Astrocyte (in vitro differentiated cells and primary cell): ENCODE results near the gene ITPKB. TPM values are rescaled to one million over a fixed set of nuclear protein-coding genes. Genes with fewer than 3 reads are reported as not detected.

Experiments
- DNase-seq: peaks from one replicate; pipeline ENCODE4 v3.0.0-alpha.2; 2010; ENCODE audit warnings: low read depth
- FAIRE-seq: peaks from 2 replicates; lab custom pipeline; 2011; peaks lifted over from hg19 to GRCh38; lab: Jason Lieb, UNC
- H2AFZ ChIP-seq: 2 replicates; pipeline ENCODE4 v1.6.0; 2012; ENCODE audit warnings: low read depth, low read length, inconsistent platforms
- H3K27ac ChIP-seq: 2 replicates; pipeline ENCODE4 v1.5.1; 2011; ENCODE audit warnings: low read depth, low read length, inconsistent platforms
- H3K27me3 ChIP-seq: 2 replicates; pipeline ENCODE4 v1.6.0; 2011; ENCODE audit warnings: low read length, inconsistent platforms; ENCODE audit not compliant: insufficient read depth
- H3K36me3 ChIP-seq: 2 replicates; pipeline ENCODE4 v1.5.1; 2011; ENCODE audit warnings: low read length, inconsistent platforms; ENCODE audit not compliant: insufficient read depth
- H3K4me1 ChIP-seq: 2 replicates; pipeline ENCODE4 v1.5.1; 2011; ENCODE audit warnings: low read length, inconsistent platforms; ENCODE audit not compliant: insufficient read depth
- H3K4me2 ChIP-seq: 2 replicates; pipeline ENCODE4 v1.6.0; 2012; ENCODE audit warnings: low read length, inconsistent platforms
- H3K4me3 ChIP-seq: 2 replicates; pipeline ENCODE4 v1.5.1; 2011; ENCODE audit warnings: low read depth, mild to moderate bottlenecking, low read length, inconsistent platforms; ENCODE audit not compliant: insufficient read depth
- H3K79me2 ChIP-seq: 2 replicates; pipeline ENCODE4 v1.6.0; 2012; ENCODE audit warnings: mild to moderate bottlenecking, low read length, inconsistent platforms; ENCODE audit not compliant: insufficient read depth
- H3K9ac ChIP-seq: 2 replicates; pipeline ENCODE4 v1.6.0; 2012; ENCODE audit warnings: mild to moderate bottlenecking, low read length, inconsistent platforms
- H3K9me3 ChIP-seq: 2 replicates; pipeline ENCODE4 v1.5.1; 2012; ENCODE audit warnings: low read depth, mild to moderate bottlenecking, low read length, inconsistent platforms; ENCODE audit not compliant: insufficient read depth
- H4K20me1 ChIP-seq: 2 replicates; pipeline ENCODE4 v1.6.0; 2012; ENCODE audit warnings: low read length, inconsistent platforms; ENCODE audit not compliant: insufficient read depth
- H3K27ac Mint-ChIP-seq: one replicate; pipeline ENCODE4 v1.8.0; 2021; ENCODE audit warnings: mild to moderate bottlenecking, mixed read lengths; ENCODE audit not compliant: unreplicated experiment
- H3K27me3 Mint-ChIP-seq: one replicate; pipeline ENCODE4 v1.8.0; 2021; ENCODE audit warnings: low read depth, mixed read lengths; ENCODE audit not compliant: unreplicated experiment
- H3K36me3 Mint-ChIP-seq: one replicate; pipeline ENCODE4 v1.8.0; 2021; ENCODE audit warnings: low read depth, mixed read lengths; ENCODE audit not compliant: unreplicated experiment
- H3K4me1 Mint-ChIP-seq: one replicate; pipeline ENCODE4 v1.8.0; 2021; ENCODE audit warnings: low read depth, mixed read lengths; ENCODE audit not compliant: unreplicated experiment
- H3K4me3 Mint-ChIP-seq: one replicate; pipeline ENCODE4 v1.8.0; 2021; ENCODE audit warnings: mild to moderate bottlenecking, moderate library complexity, mixed read lengths; ENCODE audit not compliant: unreplicated experiment
- H3K9me3 Mint-ChIP-seq: one replicate; pipeline ENCODE4 v1.8.0; 2021; ENCODE audit warnings: mild to moderate bottlenecking, mixed read lengths; ENCODE audit not compliant: unreplicated experiment
- EZH2 ChIP-seq: IDR thresholded peaks from 2 replicates; pipeline ENCODE4 v1.6.1; 2012; ENCODE audit warnings: mild to moderate bottlenecking, low read length, inconsistent platforms; ENCODE audit not compliant: insufficient read depth
- total RNA-seq: library from RNA; stranded (reverse); gene quantifications from 2 replicates; pipeline ENCODE4 v1.2.1, GENCODE V29; 2021
- TF ChIP-seq, protein P1 (sequence below): IDR thresholded peaks from 2 replicates; pipeline ENCODE4 v1.5.1; 2011; ENCODE audit warnings: low read depth, mild to moderate bottlenecking, inconsistent platforms, low read length, moderate library complexity; ENCODE audit not compliant: insufficient read depth

ITPKB gene
- total RNA-seq, 1 donor from 2014 or later, result 10.5 TPM

DNA sequence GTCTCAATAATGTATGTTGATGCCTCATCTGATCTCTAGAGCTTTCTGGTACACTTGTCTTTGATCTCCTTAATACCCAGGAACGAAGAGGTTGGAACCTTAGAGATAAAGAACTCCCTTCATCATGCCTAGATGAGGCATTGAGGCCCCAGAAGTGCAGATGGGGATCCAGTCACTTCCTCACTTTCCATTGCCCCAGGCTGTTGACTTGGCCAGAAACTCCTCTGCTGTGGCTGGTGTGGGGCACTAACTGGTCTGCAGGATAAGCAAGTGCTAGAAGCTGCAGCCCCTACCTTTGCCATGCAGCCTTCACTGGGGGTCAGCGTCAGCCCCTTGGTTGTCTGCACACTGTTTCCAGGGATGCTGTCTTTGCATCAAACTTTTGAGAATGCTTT is 140.6 kb downstream of the ITPKB start:
- no peak overlapping the region for H3K4me3 Mint-ChIP-seq
- Histone ChIP-seq H3K36me3 (no peaks in the 10 kb centered on the region), H3K27ac (no peak overlapping the region)

DNA sequence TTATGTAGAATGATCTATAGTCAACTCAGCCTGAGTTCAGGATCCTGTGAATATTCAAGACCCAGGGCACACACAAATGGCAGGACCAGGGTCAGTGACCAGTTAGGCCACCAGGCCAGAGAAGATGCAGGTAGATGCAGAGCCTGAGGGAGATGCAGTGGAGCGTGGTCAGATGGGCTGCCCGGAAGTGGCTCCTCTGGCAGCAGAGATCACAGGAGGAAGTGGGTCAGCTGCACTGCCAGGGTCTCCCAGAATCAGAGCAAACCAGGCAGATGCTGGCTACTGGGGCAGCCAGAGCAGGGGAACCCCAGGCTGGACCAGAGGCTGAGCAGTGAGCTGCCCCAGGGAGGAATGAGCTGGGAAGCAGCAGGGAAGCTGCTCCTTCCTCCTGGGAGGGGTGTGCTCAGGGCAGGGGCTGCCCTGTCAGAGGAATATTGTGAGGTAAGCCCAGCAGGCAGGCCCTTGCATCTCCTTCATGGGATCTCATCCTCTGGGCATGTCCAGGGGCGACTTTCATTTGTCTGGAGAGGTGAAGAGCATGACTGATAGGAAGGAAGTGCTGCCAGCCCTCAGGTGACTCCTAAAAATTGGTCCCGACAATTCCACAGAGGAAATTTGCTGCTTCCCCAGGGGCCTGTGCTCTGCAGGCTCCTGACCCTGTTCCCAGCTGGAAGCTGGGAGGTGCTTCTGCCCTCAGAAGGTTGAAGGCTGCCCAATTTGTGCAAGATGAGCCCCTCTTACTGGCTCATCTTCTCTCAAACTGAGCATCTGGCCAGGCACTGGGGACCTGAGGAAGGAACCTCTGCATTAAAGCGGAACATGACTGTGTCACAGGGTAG is 141.2 kb downstream of the ITPKB start:
- Histone ChIP-seq H3K79me2 (no peaks in the 10 kb centered on the region), H3K27ac (no peak overlapping the region), H4K20me1 (no peaks in the 10 kb centered on the region), H3K9ac (no peak overlapping the region), H3K4me1 (no peaks in the 10 kb centered on the region), H3K4me3 (no peak overlapping the region), H3K4me2 (no peak overlapping the region), H3K9me3 (no peaks in the 10 kb centered on the region), H3K36me3 (no peaks in the 10 kb centered on the region), H3K27me3 (peaks cover 9% of the 10 kb centered on the region), H2AFZ (no peak overlapping the region)
- Mint-ChIP-seq H3K4me3 (no peak overlapping the region), H3K9me3 (peaks cover 16% of the 10 kb centered on the region), H3K27ac (no peak overlapping the region), H3K27me3 (peaks cover 37% of the 10 kb centered on the region), H3K4me1 (peaks cover 4% of the 10 kb centered on the region), H3K36me3 (peaks cover 6% of the 10 kb centered on the region)
- TF ChIP-seq EZH2, result no peak
- TF ChIP-seq, protein P1, sequence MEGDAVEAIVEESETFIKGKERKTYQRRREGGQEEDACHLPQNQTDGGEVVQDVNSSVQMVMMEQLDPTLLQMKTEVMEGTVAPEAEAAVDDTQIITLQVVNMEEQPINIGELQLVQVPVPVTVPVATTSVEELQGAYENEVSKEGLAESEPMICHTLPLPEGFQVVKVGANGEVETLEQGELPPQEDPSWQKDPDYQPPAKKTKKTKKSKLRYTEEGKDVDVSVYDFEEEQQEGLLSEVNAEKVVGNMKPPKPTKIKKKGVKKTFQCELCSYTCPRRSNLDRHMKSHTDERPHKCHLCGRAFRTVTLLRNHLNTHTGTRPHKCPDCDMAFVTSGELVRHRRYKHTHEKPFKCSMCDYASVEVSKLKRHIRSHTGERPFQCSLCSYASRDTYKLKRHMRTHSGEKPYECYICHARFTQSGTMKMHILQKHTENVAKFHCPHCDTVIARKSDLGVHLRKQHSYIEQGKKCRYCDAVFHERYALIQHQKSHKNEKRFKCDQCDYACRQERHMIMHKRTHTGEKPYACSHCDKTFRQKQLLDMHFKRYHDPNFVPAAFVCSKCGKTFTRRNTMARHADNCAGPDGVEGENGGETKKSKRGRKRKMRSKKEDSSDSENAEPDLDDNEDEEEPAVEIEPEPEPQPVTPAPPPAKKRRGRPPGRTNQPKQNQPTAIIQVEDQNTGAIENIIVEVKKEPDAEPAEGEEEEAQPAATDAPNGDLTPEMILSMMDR, result no peak
- DNase-seq (no peak), FAIRE-seq (no peak)

More for the DNA sequence above, 140.6 kb downstream of the ITPKB start:
- Histone ChIP-seq H3K4me3 (no peak overlapping the region), H4K20me1 (no peaks in the 10 kb centered on the region), H3K4me2 (no peak overlapping the region), H3K9ac (no peak overlapping the region), H3K9me3 (no peaks in the 10 kb centered on the region), H3K79me2 (no peaks in the 10 kb centered on the region), H3K4me1 (no peaks in the 10 kb centered on the region), H2AFZ (no peak overlapping the region), H3K27me3 (peaks cover 5% of the 10 kb centered on the region)
- Mint-ChIP-seq H3K36me3 (peaks cover 6% of the 10 kb centered on the region), H3K4me1 (peaks cover 8% of the 10 kb centered on the region), H3K27ac (no peak overlapping the region), H3K27me3 (peaks cover 33% of the 10 kb centered on the region), H3K9me3 (peaks cover 16% of the 10 kb centered on the region)
- no peak for DNase-seq
- TF ChIP-seq EZH2, result no peak
- TF ChIP-seq, protein P1, result no peak
- FAIRE-seq, result no peak
